SIG-M5 (cell line): ENCODE measurements around the gene UPK3A.

Experiments
- DNase-seq: peaks from one replicate; lab custom pipeline; 2025; lab: John Stamatoyannopoulos, UW

Gene UPK3A

GRCh38 chr22:45284705-45285262, at the start of gene UPK3A:
Gene UPK3A (plus strand): TSS chr22:45284949. CDS start chr22:45285014, 65 bp downstream.
- DNase-seq: no peak

GRCh38 chr22:45235101-45235777, 49.5 kb upstream of the UPK3A start:
- peak; percentile 74 for DNase-seq

- no peak for DNase-seq
Observed at GRCh38 chr22:45235851-45236342, 48.9 kb upstream of the UPK3A start.

GRCh38 chr22:45237065-45237990, 47.4 kb upstream of the UPK3A start:
- DNase-seq: no peak

- no peak for DNase-seq
Observed at GRCh38 chr22:45238076-45238956, 46.4 kb upstream of the UPK3A start.

- no peak for DNase-seq
Observed at GRCh38 chr22:45238957-45239680, 45.6 kb upstream of the UPK3A start.

- no peak for DNase-seq
Observed at GRCh38 chr22:45239681-45240051, 45.1 kb upstream of the UPK3A start.

- DNase-seq: no peak
Observed at GRCh38 chr22:45240104-45240809, 44.5 kb upstream of the UPK3A start.

- no peak for DNase-seq
Observed at GRCh38 chr22:45240810-45241631, 43.7 kb upstream of the UPK3A start, which contains the start of gene KIAA0930. Gene KIAA0930 (minus strand): TSS chr22:45240894. CDS start chr22:45240703, 191 bp downstream.

- no peak for DNase-seq
Observed at GRCh38 chr22:45242778-45243191, 42.0 kb upstream of the UPK3A start.

GRCh38 chr22:45244916-45245315, 39.8 kb upstream of the UPK3A start:
- no peak for DNase-seq

GRCh38 chr22:45246060-45246985, 38.4 kb upstream of the UPK3A start:
- DNase-seq: no peak

GRCh38 chr22:45248832-45249561, 35.8 kb upstream of the UPK3A start:
- no peak for DNase-seq

- DNase-seq: no peak
Observed at GRCh38 chr22:45251825-45252224, 32.9 kb upstream of the UPK3A start.

GRCh38 chr22:45253039-45253641, 31.6 kb upstream of the UPK3A start:
- no peak for DNase-seq

- no peak for DNase-seq
Observed at GRCh38 chr22:45254388-45254787, 30.4 kb upstream of the UPK3A start.

- no peak for DNase-seq
Observed at GRCh38 chr22:45254789-45255278, 29.9 kb upstream of the UPK3A start.
